ENCODE results near the gene DRAP1.

DRAP1 gene

DNA sequence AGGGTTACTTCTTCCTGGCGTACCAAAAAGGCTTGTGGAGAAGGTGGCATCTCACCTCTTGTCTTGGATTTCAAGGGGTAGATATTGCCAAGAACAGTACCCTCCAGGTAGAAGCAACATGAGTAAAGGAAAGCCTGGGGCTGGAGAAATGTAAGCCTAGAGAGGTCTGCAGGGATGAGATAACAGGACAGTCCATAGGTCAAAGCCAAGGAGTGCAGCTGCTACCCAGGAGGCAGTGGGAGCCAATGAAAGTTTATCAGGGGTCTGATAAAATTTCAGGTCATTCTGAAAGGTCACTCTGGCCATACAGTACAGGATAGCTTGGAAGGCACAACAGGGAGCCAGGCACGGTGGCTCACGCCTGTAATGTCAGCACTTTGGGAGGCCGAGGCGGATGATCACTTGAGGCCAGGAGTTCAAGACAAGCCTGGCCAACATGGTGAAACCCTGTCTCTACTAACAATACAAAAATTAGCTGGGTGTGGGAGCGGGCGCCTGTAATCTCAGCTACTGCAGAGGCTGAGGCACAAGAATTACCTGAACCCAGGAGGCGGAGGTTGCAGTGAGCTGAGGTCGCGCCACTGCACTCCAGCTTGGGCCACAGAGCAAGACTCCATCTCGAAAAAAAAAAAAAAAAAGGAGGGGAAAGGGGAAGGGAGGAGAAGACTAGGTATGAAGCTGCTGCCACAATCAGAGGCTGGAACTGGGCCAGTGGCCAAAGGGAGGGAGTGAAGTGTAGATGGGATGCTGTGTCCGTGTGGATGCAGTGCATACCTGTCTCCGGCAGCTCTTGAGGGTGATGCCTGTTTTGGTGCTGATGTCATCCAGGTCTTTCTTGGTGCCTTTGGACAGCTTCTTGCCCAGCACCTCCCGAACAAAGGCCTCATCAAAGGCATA is 32.2 kb upstream of the DRAP1 start:
- no peak for DNase-seq

DNA sequence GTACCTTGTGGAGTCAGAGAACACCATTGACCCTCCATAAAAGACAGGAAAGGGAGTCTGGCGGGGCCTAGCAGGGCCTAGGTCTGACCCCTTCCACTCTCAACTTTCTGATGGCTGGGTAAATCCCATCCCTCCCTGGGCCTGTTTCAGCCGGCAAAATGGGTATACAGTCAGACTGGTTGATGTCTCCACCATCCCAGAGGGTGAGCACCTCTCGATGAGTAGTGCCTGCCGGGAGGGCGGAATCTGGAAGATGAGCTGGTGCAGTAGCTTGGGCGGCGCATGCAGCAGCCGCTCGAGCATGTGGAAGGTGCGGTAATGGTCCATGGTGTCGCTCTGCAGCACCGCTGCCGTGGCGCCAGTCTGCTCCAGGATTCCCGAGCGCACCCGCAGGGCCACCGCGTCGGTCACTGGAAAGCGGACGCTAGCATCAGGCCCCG is 31.5 kb upstream of the DRAP1 start:
- DNase-seq, result no peak

DNA sequence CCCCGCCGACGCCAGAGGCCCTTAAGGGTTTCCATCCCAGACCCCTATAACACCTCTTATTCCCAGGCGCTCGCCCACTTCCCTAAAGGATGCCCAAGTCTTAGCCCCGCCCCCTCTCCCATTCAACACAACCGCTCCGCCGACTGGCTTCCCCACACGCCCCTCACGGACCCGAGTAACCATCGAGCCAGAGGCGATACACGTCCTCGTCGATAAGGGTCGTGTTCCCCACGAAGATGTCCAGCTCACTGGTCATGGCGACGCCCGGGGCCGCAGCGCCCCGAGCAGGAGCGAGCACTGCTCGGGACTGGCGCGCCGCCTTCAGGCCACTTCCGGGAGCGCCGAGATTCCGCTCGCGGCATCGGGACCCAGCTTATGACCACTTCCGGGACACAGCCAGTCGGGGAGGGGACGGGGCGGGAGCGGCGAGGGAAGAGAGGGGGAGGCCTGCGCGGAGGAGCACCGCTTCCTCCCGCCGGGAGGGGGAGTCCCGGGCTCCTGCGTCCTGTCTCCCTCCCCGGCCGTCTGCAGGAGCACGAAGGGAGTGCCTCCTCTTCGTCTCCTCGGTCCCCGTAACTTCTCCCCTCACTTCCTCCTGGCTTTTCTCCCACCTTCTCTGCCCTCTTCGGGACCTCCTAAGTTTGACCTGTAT is 30.9 kb upstream of the DRAP1 start, which contains the start of gene FIBP:
TSS of gene FIBP (minus strand) at position 309 of the 652 bp plus-strand sequence. CDS start at position 256, 53 bp downstream.
- peak; percentile 97 to 98 for DNase-seq

DNA sequence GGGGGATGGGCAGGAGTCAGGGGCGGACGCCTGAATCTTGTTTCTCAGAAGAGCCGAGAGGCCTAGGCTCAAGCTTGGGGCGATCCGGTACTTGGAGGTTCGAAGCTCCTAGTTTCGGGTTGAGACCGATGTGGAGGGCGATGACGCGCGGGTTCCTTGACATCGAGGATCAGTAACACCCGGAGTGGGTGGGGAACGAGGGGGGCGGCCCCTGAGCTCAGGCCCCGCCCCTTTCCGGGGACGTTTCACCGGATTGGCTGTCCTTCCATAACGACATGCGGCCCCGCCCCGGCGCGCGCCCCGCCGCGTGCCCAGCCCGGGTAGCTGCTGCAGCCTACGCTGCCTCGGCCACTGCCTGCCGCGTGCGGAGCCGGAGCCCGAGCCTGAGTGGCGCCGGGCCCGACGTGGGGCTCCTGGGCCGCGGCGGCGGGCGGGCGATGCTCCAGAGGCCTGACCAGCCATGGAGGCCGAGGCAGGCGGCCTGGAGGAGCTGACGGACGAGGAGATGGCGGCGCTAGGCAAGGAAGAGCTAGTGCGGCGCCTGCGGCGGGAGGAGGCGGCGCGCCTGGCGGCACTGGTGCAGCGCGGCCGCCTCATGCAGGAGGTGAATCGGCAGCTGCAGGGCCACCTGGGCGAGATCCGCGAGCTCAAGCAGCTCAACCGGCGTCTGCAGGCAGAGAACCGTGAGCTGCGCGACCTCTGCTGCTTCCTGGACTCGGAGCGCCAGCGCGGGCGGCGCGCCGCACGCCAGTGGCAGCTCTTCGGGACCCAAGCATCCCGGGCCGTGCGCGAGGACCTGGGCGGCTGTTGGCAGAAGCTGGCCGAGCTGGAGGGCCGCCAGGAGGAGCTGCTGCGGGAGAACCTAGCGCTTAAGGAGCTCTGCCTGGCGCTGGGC is 28.7 kb upstream of the DRAP1 start, which contains the start of gene CCDC85B:
TSS of gene CCDC85B (plus strand) at position 350 of the 895 bp plus-strand sequence. CDS start at position 461, 111 bp downstream.
- peak; percentile 99 for DNase-seq

DNA sequence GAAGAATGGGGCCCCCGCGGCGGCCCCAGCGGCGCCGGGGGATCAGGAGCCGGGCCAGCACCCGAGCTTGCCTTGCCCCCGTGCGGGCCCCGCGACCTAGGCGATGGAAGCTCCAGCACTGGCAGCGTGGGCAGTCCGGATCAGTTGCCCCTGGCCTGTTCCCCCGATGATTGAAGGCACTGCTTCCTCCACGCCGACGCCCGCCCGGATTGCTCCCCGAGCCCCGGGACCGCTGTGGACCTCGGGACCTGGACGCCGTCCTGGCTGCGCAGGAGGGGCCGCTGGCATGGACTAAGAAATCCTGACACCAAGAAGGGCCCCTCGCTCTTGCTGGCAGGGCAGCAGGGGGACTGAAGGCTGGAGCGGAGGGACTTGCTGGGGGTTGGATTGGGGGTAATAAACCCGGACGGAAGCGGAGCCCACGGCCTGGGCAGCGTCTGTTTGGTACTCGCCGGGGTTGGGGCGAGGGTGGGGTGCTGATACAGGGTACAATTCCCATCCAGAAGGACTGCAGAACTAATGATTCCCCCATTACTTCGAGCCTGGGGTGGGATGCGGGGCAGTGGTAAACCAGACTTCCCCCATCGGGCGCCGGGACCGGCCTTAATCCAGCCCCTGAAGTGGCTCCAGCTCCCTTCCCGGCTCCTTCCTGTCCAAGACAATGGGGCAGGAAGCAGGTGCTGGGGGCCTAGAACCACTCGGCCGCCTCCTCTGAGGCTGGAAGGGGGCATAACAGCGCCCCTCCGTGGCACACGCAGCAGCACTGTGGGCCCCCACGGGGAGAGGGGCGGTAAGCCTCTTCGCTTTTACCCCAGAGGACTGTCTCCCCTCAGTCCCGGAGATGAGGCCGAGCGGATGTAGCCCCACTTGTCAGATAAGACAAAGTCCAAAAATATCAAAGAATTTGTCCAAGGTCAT is 27.7 kb upstream of the DRAP1 start:
- DNase-seq, result peak; percentile 52 to 57

DNA sequence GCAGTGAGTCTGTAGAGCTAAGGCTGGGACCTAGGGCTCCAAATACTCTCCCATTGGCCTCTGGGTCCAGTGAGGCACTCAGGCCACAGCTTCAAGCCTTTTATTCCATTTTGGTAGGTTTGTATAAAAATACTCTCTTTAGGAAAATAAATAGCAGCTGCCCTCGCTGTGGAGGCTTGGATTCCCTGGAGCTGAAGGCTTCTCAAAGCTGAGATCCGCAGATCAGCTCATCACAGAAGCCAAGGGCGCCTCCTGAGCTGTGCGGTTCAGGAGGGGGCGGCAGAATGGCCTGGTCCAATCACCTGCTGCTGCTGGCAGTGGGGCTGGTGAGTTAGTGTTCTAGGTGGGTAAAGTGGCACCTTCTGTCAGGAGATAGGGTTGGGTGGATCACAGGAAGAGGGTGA is 27.1 kb upstream of the DRAP1 start:
- peak; percentile 53 to 59 for DNase-seq

DNA sequence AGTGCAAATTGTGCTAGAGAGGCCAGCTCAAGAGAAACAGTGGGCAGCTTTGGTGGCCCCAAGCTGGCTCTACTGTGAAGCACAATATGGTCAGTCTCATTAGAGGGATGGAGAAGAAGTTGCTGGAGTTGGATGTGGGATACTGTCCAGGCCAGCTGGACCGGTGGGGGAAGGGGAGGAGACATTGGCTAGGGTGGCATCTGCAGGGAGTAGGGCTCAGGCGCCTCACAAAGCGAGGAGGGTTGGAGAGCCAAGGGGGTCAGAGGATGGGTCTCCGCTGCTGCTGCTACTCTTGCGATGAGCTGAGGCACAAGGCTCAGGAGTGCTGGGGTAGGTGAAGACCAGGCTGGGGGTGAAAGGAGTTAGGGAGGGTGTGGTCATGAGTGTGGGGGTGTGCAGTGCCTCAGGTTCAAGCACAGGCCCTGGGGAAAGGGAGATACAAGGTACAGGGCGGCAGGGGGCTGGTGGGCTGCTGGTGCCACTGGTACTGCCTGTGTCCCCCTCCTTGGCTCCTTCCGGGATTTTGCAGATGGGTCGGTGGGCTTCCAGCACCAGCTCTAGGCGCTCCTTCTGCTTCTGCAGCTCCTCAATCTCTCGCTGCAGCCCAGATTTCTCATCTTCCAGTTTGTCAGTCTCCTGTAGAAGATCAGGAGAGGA is 26.4 kb upstream of the DRAP1 start:
- no peak for DNase-seq

DNA sequence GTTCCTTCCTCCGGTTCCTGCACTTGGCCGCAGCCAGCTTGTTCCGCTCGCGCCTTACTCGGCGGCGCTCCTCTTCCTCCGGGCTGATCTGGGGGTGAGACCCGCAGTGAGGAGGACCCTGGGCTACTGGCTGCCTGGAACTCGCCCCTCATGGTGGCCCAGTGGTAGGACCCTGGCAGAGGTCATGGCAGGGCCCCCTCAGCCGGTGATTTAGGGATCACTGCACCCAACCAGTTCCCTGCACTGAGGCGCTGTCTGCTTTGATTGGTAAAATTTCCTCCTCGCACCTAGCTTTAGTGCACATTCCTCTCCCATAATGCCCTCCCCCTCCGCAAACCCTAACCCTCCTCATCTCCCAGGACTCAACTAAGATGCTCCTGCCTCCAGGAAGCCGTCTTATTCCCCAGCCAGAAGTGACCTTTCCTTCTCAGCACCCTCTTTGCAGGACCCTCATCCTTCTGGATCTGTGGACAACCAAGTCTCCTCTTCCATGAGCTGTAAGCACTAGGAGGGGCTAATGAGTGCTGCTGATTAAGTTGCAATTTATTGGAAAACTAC is 25.1 kb upstream of the DRAP1 start:
- DNase-seq, result peak; percentile 45 to 52

DNA sequence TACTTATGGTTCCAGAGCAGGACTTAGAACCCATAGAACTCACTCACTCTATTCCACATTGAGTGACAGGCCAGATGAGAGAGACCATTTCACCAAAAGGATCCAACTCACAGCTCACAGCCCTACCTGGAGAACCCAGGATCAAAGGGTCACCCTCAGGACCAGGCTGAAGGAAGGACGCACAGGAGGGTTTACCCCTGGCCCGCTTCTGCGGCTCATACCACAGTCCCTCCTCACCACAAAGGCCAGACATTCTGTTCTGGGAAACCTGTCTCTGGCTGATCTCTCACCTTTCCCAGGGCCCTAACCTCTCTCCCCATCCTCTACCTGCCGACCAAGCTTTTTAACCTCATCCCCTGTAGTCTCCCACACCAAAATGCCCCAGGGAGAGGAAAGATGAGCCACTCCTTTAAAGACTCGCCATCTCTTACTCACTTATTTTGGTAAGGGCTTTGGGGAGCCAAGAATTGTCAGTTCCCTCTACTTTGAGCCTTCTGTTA is 23.7 kb upstream of the DRAP1 start:
- no peak for DNase-seq

DNA sequence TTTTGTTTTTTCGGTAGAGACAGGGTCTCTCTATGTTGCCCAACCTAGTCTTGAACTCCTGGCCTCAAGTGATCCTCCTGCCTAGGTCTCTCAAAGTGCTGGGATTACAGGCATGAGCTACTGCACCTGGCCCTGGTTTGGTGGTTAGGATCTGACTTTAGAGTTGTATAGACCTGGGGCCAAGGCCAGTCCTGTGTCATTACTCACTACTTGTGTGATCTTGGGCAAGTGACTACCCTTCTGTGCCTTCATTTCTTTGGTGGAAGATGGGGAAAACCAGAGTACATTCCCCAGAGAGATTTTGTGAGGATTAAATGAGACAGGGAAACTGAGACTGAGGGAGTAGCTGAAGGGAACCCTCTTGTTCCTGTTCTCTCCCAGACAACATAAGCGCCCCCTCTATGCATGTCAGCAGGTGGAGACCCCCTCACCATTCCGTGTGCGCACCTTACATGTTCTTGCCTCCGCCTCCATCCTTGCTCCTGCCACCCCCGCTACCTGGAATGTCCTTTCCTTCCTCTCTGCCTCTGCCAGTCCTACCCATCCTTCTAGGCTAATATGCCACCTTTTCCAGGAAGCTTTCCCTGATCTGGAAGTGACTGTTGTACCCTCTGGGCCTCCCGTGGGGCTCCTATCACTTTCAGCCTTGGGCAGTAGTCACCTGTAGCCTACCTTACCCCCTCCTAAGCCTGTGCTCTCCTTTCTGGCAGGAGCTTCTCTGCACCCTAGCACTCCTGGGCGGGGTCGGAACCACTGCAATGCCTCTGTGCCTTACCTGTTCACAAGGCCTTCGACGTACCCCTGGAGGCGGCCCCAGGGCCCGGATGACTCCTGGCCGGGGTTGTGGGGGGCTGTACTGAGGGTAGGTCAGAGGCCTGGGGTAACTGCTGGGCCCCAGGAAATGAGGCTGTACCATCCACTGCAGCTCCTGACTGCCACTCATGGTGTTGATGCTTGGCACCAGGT is 22.9 kb upstream of the DRAP1 start:
- DNase-seq, result no peak

DNA sequence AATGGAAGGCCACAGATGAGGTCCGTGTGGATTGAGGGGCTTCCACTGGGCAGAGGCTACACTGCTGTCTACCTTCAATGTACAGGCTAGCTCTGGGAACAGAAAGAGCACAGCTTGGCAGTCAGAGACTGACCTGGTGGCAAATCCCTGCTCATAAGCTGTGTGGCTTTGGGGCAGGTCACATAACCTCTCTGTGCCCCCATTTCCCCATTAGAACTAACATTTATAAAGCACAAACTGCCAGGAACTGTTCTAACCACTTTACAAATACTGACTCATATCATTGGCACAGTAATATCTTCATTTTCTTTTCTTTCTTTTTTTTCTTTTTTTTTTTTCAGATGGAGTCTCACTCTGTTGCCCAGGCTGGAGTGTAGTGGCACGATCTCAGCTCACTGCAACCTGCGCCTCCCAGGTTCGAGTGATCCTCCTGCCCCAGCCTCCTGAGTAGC is 22.2 kb upstream of the DRAP1 start:
- no peak for DNase-seq

DNA sequence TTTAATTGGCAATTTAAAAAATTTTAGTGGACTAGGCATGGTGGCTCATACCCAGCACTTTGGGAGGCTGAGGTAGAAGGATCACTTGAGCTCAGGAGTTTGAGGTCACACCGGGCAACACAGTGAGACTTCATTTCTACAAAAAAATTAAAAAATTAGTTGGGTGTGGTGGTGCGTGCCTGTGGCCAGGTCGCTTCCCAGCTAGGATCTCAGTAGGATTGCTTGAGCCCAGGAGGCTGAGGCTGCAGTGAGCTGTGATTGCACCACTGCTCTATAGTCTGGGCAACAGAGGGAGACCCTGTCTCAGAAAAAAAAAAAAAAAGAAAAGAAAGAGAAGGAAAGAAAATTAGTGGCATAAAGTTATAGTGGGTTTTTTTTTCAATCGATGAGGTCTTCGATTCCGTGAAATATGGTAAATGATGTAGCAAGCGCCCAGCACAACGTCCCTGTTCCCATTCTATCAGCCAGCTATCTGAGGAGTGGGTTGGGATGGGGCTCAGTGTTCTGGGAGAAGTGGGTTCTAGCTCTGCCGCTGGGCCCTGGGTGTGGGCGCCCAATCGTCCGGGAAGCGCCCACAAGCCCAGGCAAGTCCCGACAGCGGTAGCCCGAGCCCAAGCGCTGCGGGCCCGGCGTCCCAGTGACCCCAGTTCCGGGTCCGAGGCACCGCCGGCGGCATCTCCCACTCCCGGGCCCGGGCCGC is 20.4 kb upstream of the DRAP1 start:
- DNase-seq, result no peak

DNA sequence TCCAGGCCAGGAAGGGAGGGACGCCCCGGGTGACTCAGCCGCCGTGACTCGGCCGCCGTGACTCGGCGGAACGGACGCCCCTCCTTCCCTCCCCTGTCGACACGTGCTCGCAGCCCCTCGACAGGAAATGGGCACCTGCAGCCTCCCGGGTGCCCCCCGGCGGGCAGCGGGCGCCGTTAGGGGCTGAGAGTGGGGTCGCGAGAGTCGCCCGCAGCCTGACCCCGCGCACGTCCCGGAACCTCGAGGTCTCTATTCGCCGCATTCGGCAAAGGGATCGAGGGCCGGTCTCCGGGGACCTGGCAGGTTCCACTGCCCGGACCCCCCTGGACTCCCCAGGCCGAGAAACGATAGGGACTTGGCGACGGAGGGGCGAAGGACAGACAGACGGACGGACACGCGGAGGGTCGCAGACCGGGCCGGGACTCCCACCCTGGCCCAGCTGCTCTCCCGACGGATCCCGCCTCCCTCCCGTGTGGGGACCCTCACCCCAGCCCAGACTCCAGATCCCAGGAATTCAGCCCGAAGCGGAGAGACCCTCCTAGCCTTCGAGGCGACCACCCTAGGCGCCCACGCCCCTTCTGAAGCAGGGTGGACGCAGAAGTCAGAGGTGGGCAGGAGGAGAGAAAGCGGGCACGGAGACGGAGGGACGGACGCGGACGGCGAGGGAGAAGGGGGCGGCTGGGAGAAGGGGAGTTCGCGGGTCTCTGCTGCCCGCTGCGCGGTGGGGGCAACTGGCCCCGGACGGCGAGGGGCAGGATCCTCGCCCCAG is 19.7 kb upstream of the DRAP1 start:
- DNase-seq, result peak; percentile 80 to 86

DNA sequence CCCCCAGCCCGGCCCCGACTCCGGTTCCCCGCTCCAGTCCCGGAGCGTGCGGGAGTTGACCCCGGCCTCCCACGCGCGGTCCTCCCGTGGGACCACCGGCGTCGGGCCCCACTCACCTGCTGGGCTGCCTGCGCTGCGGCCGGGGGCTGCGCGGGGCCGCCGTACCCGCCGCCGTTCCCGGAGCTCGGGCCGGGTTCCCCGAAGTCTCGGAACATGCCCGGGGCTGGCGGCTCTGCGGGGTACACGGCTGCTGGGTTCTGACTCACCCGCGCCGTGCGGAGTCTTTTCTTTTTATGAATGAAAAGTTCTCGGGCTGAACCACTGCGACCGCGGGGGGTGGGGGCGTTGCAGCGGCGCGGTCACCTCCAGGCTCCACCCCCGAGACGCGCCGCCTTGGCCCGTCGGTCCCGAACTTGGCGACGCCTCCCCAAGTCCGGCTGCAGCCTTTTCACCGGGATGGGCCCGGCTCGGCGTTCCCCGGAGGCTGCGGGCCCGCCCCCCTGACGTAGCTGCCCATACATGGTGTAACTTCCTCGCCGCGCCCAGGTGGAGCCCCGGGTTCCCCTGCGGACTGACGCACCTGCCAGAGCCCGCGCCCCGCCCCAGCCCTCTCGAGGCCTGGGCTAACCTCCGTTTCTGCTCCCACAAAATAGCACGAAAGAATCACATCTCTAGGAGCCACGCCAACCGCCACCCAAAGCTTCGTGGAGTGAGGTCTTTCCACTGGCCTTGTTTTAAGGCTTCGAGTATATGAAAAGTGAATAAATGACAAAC is 18.9 kb upstream of the DRAP1 start, which contains the start of gene FOSL1:
TSS of gene FOSL1 (minus strand) at position 264 of the 774 bp plus-strand sequence. CDS start at position 215, 49 bp downstream.
- peak; percentile 96 to 97 for DNase-seq

DNA sequence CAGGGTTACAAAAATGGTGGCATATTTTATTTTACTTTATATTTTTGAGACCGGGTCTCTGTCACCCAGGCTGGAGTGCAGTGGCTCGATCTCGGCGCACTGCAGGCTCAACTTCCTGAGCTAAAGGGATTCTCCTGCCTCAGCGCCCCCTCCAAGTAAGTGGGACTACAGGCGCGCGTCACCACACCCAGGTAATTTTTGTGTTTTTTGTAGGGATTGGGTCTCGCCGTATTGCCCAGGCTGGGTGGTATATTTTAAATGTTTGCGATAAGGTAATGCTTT is 18.4 kb upstream of the DRAP1 start:
- no peak for DNase-seq

DNA sequence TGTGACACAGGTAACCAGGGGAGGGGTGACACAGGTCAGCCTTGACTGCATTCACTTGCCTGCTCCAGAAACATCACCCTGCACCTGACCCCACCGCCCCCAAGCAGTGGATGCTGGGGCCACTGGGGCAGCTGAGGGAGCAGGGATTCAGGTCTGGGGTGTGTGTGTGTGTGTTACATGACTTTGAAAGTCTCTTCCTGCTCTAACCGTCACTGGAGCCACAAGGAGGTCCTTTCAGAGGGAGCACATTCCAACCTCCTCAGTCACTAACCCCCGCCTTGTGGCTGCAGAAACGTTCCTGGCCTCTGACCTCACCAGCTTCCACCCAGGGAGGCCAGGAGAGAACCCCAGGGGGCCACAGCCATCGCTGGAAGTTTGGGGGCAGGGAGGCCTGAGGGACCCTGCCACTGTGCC is 16.2 kb upstream of the DRAP1 start:
- DNase-seq, result no peak

DNA sequence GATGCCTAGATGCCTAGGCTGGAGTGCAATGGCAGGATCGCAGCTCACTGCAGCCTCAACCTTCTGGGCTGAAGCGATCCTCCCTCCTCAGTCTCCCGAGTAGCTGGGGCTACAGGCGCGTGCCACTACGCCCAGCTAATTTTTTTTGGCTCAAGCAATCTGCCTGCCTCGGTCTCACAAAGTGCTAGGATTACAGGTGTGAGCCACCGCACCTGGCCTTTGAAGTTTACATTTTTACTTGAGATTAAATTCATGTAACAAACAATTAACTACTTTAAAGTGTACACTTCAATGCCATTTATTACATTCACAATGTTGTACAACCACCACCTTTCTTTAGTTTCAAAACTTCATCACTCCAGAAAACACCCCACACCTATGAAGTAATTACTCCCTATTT is 15.5 kb upstream of the DRAP1 start:
- no peak for DNase-seq
